Activated T-cell treated with anti-CD3 and anti-CD28 coated beads for 48 hours (primary cell): ENCODE data around the gene RTKN2.
"Not testable (repeated sequence)": the region's sequence is repeated elsewhere in the genome, so short reads cannot be mapped to it uniquely, and the experiment has no call there.

Experiments used
- DNase-seq: peaks from one replicate; pipeline ENCODE4 v3.0.0-alpha.2; 2020; ENCODE audit warnings: low read depth

RTKN2 gene

DNA sequence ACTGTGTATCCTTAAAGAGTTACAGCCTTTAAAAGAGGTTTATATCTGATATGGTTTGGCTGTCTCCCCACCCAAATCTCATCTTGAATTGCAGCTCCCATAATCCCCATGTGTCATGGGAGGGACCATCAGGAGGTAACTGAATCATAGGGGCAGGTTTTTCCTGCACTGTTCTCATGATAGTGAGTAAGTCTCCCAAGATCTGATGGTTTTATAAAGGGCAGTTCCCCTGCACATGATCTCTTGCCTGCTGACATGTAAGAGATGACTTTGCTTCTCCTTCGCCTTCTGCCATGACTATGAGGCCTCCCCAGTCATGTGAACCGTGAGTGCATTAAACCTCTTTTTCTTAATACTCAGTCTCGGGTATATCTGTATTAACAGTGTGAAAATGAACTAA, 9.7 kb downstream of the RTKN2 start:
- DNase-seq: no peak

GRCh38 chr10:62253704-62254103, 14.9 kb downstream of the RTKN2 start:
- DNase-seq: no peak

DNA sequence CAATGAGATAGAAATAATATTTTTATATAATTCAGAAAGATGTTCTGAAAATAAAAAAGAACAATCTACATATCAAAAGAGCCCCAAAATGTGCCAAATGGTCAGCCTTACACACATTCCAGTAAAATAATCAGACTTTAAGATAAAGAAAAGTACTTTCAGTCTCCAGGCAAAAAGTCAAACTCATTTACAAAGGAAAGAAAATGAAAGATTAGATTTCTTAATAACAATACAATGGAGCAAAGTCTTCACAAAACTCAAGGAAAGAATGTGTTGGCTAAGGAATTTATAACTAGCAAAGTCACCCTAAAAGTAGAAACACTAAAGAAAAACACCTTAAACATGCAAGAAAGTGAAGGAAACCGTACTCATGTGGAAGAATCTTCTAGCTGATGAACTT, 16.6 kb downstream of the RTKN2 start:
- DNase-seq: no peak

GRCh38 chr10:62250594-62251198, 17.9 kb downstream of the RTKN2 start:
- DNase-seq: no peak

DNA sequence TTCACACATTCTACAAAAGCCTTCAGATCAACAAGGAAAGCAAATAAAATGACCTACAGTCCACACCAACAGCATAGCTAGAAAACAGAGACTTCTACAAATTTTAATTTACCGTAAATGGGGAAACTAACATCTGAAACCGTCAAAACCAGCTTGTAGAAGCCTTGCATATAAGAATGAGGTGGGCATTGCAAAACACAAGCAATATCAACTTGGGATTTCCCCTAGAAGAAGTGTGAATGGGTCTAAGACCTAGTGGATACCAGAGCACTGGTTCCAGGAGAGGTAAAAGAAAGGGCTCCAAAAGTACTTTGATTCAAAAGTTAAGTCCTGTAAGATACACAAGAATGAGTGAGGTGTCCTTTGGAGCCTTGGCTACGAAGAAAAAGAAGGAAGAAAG, 18.7 kb downstream of the RTKN2 start:
- DNase-seq: no peak

DNA sequence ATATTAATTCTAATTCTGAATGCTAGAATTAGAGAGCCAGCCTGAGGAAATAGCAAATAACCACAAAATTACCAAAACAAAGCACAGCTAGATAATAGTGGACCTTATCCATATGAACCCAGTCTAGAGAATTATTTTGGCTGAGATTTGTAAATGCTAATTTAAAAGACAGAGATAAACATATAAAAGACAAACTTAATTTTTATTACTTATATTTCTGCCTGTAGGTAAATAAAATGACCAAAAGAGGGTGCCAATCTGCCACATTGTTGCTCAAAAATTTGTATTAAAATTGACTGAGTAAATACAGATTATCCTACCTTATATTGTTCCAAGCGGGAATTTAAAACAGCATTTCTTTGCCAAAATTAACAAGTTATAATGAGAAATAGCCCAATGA, 20.2 kb downstream of the RTKN2 start:
- DNase-seq: no peak

GRCh38 chr10:62244785-62245467, 23.7 kb downstream of the RTKN2 start:
- no peak for DNase-seq

DNA sequence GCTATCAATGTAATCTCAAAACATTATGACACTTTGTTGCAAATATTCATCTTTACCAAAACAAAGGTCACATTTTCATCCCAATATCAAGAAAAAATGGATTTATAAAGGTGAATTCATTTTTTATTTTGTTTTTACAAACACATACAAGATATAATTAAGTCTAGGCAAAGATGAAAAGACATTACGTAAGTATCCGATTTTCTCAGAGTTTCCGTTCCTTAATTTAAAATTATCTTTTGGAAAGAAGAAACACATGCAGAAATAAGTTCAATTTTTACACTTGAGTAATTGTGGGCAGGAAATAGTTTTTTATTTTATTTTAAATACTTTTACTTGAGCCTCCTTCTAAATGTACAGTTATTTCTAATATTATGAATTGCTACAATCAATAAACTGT, 24.6 kb downstream of the RTKN2 start:
- DNase-seq: no peak

DNA sequence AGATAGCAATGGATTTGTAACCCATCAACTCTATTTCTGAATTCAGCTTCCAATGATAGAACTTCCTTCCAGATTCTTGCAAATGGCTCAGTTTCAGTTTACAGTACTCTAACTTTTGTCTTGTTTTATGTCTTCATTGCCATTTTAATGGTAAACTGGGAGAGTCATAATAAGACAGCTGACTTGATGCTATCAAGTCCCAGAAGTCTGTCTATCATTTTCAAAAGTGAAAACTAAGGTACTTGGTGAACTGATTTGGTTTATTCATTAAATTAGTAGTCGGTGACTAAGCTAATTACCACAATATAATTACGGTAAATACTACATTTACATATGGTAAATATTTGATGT, 25.0 kb downstream of the RTKN2 start:
- no peak for DNase-seq

GRCh38 chr10:62242965-62243646, 25.5 kb downstream of the RTKN2 start:
- DNase-seq: not testable (repeated sequence)

GRCh38 chr10:62241521-62241920, 27.1 kb downstream of the RTKN2 start:
- not testable (repeated sequence) for DNase-seq

- no peak for DNase-seq
These were observed 28.6 kb downstream of the RTKN2 start for GRCh38 chr10:62239994-62240393.

DNA sequence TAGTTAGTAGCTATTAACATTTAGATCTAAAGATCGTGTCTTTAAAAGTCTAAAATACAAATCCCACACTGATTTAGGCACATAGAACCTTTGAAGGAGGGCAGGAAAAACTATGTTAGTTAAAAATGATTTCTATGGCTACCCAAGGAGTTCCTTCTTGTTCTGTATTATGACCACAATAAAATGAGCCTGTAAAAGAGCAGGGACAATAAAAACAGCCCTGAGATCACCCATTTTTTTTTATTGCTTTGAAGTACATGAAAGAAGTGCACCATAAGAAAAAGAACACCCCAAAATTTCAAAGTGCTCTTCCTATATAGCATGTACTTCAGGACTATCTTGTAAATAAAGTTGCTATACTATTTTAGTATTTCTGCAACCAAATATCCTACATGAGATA, 29.8 kb downstream of the RTKN2 start:
- no peak for DNase-seq

- no peak for DNase-seq
These were observed 30.7 kb downstream of the RTKN2 start for GRCh38 chr10:62237966-62238365.

DNA sequence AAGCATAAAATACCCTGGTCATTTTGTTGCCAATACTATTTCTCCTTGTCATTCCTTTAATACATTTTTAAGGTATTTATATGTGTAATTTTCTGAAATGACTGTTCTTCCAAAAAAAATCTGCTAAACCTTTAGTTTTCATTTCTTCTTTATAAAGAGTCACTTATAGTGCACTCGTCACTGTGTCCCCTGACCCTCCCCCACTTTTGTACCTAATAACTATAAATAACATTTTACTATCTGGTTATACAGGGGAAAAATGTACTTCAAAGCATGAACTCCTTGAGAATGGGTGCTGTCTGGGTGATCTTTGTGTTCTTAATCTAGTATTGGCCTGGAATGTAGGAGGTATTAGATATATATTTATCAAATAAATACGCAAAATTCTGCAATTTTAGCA, 31.1 kb downstream of the RTKN2 start:
- DNase-seq: no peak

GRCh38 chr10:62234077-62234605, 34.5 kb downstream of the RTKN2 start:
- no peak for DNase-seq

- DNase-seq: no peak
These were observed 35.1 kb downstream of the RTKN2 start for GRCh38 chr10:62233356-62234076.

GRCh38 chr10:62231805-62232204, 36.8 kb downstream of the RTKN2 start:
- no peak for DNase-seq

GRCh38 chr10:62231371-62231770, 37.3 kb downstream of the RTKN2 start:
- DNase-seq: no peak

- DNase-seq: no peak
These were observed 38.1 kb downstream of the RTKN2 start for GRCh38 chr10:62230344-62231121.

DNA sequence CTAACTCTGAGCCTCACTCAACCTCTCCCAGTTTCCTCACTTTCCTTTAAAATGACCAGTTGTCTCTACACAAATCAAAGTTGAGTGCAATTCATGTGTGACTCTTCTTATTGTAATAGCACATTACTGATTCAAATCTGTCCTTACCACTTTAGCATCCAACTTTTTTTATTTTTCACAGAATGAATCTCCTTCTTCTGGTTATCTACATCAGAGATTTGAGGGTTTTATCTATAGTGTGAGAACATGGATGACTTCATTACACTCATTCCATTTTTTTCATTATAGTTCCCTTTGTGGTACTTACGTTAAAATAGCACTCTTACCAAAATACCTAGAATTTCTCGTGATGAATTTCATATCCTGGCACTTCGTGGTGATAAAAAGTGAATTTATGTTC, 43.3 kb downstream of the RTKN2 start:
- DNase-seq: no peak

DNA sequence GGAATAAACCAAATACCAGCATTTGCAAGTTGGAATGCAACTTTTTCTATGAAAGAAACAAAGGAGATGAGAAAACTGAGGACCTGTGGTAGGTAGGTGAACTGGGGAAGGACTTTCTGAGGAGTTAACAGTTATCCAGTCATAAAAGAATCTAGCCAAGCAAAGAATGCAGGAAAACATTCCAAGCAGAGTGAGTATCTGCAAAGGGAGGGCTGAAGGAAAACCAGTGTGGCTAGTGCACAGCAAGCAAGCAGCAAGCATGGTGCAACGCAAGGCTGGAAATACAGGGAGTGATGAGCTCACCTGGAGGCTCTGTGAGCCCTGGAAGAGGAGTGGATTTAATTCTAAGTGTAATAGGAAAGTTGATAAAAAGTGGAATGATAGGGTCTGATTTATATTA, 44.0 kb downstream of the RTKN2 start:
- no peak for DNase-seq
